ENCODE data around the gene KSR2.

GRCh38 chr12:117486840-117487659, 481.7 kb downstream of the KSR2 start:
- no peak for TF ChIP-seq CTCF (IDR thresholded peaks at IDR 0.05)
- no peak for TF ChIP-seq POLR2A (IDR thresholded peaks at IDR 0.05)
